SJSA1 (cell line): ENCODE results near the gene MRPL55. TPM values are rescaled to one million over a fixed set of nuclear protein-coding genes. Genes with fewer than 3 reads are reported as not detected.
A peak's percentile ranks its signal among the peaks of the same experiment; 100 is the strongest.

Source experiments
- DNase-seq, 2 experiments: peaks; one replicate each; pipeline ENCODE4 v3.0.0-alpha.2; 2015 to 2020; ENCODE audit warnings: low spot score in 2 of 2, low read depth in 1 of 2
- H3K27ac ChIP-seq: fragments of 250-450 bp; sonication (Bioruptor Pico); 2 replicates; pipeline ENCODE4 v1.5.1; 2020; ENCODE audit warnings: mild to moderate bottlenecking, moderate library complexity
- H3K27me3 ChIP-seq: fragments of 250-450 bp; sonication (Bioruptor Pico); replicated peaks from 2 replicates; pipeline ENCODE4 v1.5.1; 2020; ENCODE audit warnings: mild to moderate bottlenecking, moderate library complexity
- H3K36me3 ChIP-seq: fragments of 250-450 bp; sonication (Bioruptor Pico); 2 replicates; pipeline ENCODE4 v1.5.1; 2020; ENCODE audit warnings: mild to moderate bottlenecking
- H3K4me1 ChIP-seq: fragments of 250-450 bp; sonication (Bioruptor Pico); replicated peaks from 2 replicates; pipeline ENCODE4 v1.6.1; 2021; ENCODE audit warnings: mild to moderate bottlenecking
- H3K4me3 ChIP-seq: fragments of 250-450 bp; sonication (Bioruptor Pico); 2 replicates; pipeline ENCODE4 v1.5.1; 2020; ENCODE audit warnings: mild to moderate bottlenecking
- H3K9me3 ChIP-seq: fragments of 250-450 bp; sonication (Bioruptor Pico); replicated peaks from 2 replicates; pipeline ENCODE4 v1.5.1; 2020; ENCODE audit warnings: mild to moderate bottlenecking
- total RNA-seq: library from RNA; depleted of rRNA; stranded (reverse); fragments of >200 nt; shearing (Covaris generic); gene quantifications from 2 replicates; pipeline ENCODE4 v1.2.3, GENCODE V29; 2014

MRPL55 gene
- total RNA-seq, 1 experiment from 2014 or later = 93.4 TPM

DNA sequence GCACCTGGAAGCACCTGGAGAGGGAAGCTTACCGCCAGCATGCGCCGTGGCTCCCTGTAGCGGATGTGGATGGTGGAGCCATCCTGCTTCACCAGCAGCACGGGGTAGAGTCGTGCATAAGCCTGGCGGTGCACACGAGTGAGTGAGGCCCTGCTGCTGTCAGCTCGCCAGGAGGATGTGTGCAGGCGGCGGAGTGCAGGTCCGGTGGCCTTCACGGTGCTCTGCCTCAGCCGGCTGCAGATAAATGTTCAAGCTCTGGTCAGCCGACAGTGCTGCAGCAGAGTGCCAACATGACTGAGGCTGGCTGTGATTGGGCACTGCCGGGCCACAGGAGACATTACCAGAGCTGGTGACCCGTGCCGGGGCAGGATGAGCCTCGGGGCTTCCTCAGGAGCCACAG lies 1.5 kb downstream of the MRPL55 start:
- Histone ChIP-seq H3K27ac (no peak overlapping the region), H3K9me3 (no peaks in the 10 kb centered on the region), H3K4me1 (peaks cover 20% of the 10 kb centered on the region), H3K4me3 (no peak overlapping the region), H3K27me3 (no peaks in the 10 kb centered on the region), H3K36me3 (peaks cover 21% of the 10 kb centered on the region)
- DNase-seq = no peak

DNA sequence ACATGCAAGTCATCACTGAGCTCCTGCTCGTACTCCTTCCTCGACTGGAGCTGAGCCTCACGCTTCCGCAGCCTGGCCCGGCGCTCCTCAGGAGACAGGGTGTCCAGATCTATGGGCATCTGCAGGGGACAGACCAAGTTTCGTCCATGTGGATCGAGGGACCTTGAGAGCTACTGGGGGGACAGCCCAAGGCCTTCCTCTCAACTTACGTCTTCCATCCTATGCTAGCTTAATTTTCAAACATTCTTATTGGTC lies 2.4 kb downstream of the MRPL55 start:
- DNase-seq = no peak
- H3K4me1 ChIP-seq = peaks cover 27% of the 10 kb centered on the region
- peaks cover 23% of the 10 kb centered on the region for H3K36me3 ChIP-seq
- no peaks in the 10 kb centered on the region for H3K9me3 ChIP-seq
- no peaks in the 10 kb centered on the region for H3K27me3 ChIP-seq
- H3K27ac ChIP-seq = no peak overlapping the region
- no peak overlapping the region for H3K4me3 ChIP-seq

- peaks cover 32% of the 10 kb centered on the region for H3K4me1 ChIP-seq
- no peak overlapping the region for H3K27ac ChIP-seq
- DNase-seq = no peak
- no peaks in the 10 kb centered on the region for H3K27me3 ChIP-seq
- no peak overlapping the region for H3K4me3 ChIP-seq
- H3K36me3 ChIP-seq = peaks cover 28% of the 10 kb centered on the region
- no peaks in the 10 kb centered on the region for H3K9me3 ChIP-seq
Observed at GRCh38 chr1:228105996-228106799, 2.9 kb downstream of the MRPL55 start.

DNA sequence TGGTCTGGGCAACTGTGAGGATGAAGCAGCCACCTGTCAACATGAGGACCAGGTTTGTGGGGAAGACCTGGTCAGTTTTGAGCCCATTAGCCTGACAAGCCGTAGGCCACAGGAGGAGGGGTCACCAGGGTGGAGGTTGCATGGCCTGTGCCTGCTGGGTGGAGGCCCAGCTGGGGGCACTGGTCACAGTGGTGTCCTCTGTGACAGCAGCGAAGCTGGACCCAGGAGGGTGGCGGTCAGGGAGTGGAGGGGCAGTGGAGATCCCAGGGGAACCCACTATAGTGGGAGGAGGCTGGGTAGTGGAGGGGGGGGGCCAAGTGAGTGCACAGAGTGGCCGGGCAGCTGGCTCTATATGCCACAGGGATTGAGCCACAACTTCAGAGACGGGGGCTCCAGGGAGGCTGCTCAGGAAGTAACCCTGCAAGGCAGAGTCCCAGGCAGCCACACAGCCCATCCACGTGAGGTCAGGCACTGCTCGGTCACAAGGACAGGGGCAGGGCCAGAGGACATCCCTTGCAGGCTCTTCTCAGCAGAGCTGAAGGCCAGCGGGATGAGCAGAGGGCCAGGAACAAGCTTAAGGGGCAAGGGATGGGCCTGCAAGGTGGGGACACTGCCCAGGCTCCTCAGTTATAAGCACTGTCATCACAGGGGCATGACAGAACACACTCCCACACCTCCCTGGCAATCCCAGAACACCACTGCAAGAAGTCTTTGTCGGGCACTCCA lies 3.7 kb downstream of the MRPL55 start:
- peaks cover 32% of the 10 kb centered on the region for H3K4me1 ChIP-seq
- no peak overlapping the region for H3K4me3 ChIP-seq
- peak in 1 of 2 experiments; percentile 22 for DNase-seq
- peaks cover 36% of the 10 kb centered on the region for H3K36me3 ChIP-seq
- H3K27ac ChIP-seq = no peak overlapping the region
- H3K9me3 ChIP-seq = no peaks in the 10 kb centered on the region
- H3K27me3 ChIP-seq = no peaks in the 10 kb centered on the region

DNA sequence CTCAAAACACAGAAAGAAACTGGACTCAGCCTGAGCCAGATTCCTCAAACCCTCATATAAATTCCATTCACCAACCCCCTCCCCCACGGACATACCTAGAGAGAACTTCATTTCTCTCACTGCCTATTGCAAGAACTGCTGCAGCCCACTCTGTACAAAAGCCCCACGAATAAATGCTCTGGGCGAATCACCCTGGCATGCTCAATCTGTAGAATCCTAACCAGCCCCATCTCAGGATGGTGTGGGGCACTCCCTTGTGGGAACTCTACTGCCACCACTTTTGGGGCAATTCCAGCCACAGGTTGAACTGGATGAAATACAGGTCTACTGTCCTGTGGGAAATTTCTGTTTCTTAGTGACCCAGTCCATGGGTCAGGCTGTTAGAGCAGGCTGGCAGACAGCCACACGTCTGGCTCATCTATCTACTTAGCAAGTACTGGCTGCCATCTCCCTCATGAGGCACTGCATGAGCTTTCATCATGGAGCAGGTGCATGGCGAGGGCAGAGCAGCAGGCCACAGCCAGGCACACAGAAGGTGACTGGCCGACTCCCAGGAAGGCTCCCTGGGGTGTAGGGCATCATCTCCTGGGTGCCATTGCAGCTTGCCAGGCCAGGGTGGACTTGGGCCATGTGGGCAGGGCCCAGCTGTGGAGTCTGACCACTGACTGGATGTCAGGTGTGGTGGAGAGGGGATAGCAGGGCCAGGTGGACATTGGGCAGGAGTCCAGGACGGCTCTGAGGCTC lies 4.4 kb downstream of the MRPL55 start:
- no peak overlapping the region for H3K27ac ChIP-seq
- no peak for DNase-seq
- H3K36me3 ChIP-seq = peaks cover 42% of the 10 kb centered on the region
- H3K27me3 ChIP-seq = no peaks in the 10 kb centered on the region
- H3K9me3 ChIP-seq = no peaks in the 10 kb centered on the region
- H3K4me3 ChIP-seq = no peak overlapping the region
- peaks cover 27% of the 10 kb centered on the region for H3K4me1 ChIP-seq

DNA sequence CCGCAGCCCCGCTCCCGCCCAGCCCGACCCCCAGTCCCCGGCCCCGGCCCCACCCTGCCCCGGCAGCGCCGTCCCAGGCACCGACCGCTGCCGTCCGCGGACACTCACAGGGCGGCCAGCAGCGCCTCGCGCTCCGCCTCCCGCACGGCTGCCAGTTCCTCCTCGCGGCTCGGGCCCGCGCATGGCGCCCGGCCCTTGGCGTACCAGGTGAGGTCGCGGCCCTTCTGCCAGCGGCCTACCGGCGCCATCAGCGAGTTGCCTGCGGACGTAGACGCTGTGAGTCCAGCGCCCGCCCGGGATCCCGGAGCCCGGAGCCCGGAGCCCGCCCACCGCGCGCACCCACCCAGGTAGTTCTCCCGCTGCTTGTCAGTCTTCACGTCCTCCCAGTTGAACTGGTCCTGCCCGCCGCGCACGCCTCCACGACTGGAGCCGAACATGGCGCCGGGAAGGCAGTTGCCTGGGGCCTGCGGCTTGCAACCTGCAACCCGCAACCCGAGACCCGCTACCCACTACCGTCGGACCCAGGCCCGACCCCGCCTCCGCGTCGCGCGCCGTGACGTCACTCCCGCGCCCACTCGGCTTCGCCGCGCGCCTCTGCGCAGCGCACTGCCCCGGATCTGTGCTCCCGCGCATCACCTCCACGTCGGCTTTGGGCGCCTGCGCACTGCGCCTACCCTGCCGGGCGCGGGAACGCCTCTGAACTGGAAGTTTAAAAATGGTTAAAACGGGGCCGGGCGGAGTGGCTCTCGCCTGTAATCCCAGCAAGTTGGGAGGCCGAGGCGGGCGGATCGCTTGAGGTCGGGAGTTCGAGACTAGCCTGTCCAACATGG lies 6.1 kb downstream of the MRPL55 start, which contains the start of gene C1orf35:
Gene C1orf35 (minus strand): TSS at position 535 of the 830 bp plus-strand sequence. CDS start 98 bp downstream, at position 437.
- peak within 1 kb of the TSS; percentile 16; the same call in 1 of the 2 replicates for H3K27ac ChIP-seq

DNA sequence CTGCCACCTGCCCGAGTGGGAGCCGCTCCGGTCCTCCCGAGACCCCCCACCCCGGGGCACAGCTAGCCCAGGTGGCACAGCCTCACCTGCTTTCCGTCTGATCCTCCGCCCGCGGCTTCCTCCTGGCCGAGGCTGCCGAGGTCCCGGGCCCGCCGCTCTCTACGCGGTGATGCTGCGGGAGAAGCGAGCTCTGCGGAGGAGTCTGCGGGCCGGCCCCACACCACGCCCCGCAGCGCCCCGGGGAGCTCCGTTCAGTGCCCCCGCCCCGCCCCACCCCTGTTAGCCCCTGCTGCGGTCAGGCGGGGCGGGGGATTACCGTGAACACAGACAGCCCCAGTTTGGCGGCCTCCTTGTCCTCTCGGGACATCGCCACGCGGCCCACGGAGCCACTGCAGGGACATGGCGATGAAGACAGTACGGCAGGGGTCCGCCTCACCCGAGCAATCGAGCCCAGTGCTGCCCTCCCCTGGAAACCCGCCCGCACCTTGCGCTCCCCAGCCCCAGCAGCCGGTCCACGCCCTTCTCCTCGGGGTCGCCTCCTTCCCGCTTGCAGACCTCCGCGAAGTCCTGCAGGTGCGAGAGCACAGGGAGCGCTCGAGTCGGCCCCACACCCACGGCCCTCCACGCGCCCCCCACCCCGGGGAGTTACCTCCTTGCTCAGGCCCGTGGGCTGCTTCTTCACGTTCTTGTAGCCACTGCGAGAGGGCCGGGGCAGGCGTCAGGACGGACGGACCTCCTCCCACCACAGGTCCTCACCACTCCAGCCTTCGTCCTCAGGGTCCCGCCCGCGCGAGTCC lies 6.9 kb downstream of the MRPL55 start:
- Histone ChIP-seq H3K27me3 (no peaks in the 10 kb centered on the region), H3K4me1 (peaks cover 21% of the 10 kb centered on the region), H3K27ac (no peak overlapping the region), H3K4me3 (peak overlapping the region; percentile 60), H3K36me3 (peaks cover 58% of the 10 kb centered on the region), H3K9me3 (no peaks in the 10 kb centered on the region)
- peak in 1 of 2 experiments; percentile 54 for DNase-seq

More for the DNA sequence above, 6.1 kb downstream of the MRPL55 start, which contains the start of gene C1orf35:
- H3K36me3 ChIP-seq = peaks cover 58% of the 10 kb centered on the region
- H3K4me3 ChIP-seq = peak within 1 kb of the TSS; percentile 60
- no peaks in the 10 kb centered on the region for H3K27me3 ChIP-seq
- no peaks in the 10 kb centered on the region for H3K9me3 ChIP-seq
- DNase-seq = peak; percentile 89 to 94
- H3K4me1 ChIP-seq = peaks cover 21% of the 10 kb centered on the region

GRCh38 chr1:228101614-228101993 lies 7.5 kb downstream of the MRPL55 start:
- Histone ChIP-seq H3K4me1 (peaks cover 21% of the 10 kb centered on the region), H3K9me3 (no peaks in the 10 kb centered on the region), H3K4me3 (peak overlapping the region; percentile 60), H3K27ac (no peak overlapping the region), H3K36me3 (peaks cover 58% of the 10 kb centered on the region), H3K27me3 (no peaks in the 10 kb centered on the region)
- no peak for DNase-seq

- Histone ChIP-seq H3K36me3 (peaks cover 58% of the 10 kb centered on the region), H3K9me3 (no peaks in the 10 kb centered on the region), H3K27ac (no peak overlapping the region), H3K4me1 (peaks cover 21% of the 10 kb centered on the region), H3K4me3 (no peak overlapping the region; the same call in 1 of the 2 replicates), H3K27me3 (no peaks in the 10 kb centered on the region)
- DNase-seq = no peak
Observed at GRCh38 chr1:228100822-228101613, 8.1 kb downstream of the MRPL55 start.

DNA sequence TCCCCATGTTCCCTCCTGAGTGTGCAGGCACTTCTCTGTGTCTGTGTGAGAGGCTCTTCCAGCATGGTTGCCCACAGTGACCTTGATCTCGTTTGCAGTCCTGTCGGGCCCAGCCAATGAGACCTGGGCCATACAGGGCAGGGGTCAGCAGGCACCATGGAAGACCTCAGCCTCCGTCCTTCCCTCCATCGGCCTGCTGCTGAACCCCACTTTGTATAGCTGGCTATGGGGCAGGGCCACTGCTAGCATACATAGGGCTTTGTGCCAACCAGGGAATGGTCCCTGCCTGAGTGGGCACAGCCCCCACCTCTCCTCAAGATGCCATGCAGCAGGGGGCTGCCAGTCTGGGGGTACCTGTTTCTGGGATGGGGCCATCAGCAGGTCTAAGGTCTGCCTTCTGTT lies 9.8 kb downstream of the MRPL55 start:
- H3K27ac ChIP-seq = no peak overlapping the region
- DNase-seq = no peak
- H3K4me1 ChIP-seq = peaks cover 21% of the 10 kb centered on the region
- H3K36me3 ChIP-seq = peaks cover 74% of the 10 kb centered on the region
- no peak overlapping the region for H3K4me3 ChIP-seq
- H3K9me3 ChIP-seq = peaks cover 14% of the 10 kb centered on the region
- no peaks in the 10 kb centered on the region for H3K27me3 ChIP-seq

DNA sequence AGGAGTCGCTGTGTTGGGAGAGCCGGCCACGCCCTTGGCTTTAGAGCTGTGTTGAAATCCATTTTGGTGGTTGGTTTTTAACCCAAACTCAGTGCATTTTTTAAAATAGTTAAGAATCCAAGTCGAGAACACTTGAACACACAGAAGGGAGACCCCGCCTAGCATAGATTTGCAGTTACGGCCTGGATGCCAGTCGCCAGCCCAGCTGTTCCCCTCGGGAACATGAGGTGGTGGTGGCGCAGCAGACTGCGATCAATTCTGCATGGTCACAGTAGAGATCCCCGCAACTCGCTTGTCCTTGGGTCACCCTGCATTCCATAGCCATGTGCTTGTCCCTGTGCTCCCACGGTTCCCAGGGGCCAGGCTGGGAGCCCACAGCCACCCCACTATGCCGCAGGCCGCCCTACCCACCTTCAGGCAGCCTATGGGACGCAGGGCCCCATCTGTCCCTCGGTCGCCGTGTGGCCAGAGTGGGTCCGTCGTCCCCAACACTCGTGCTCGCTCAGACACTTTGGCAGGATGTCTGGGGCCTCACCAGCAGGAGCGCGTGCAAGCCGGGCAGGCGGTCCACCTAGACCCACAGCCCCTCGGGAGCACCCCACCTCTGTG lies 10.7 kb downstream of the MRPL55 start:
- peaks cover 12% of the 10 kb centered on the region for H3K4me1 ChIP-seq
- H3K27me3 ChIP-seq = no peaks in the 10 kb centered on the region
- H3K36me3 ChIP-seq = peaks cover 83% of the 10 kb centered on the region
- no peak overlapping the region for H3K4me3 ChIP-seq
- no peak overlapping the region for H3K27ac ChIP-seq
- peaks cover 19% of the 10 kb centered on the region for H3K9me3 ChIP-seq
- DNase-seq = no peak
